Renal pelvis (tissue), 3 donors: ENCODE measurements around the gene MAPKAPK5. TPM values are rescaled to one million over a fixed set of nuclear protein-coding genes. Genes with fewer than 3 reads are reported as not detected.

Experiments used
- polyA plus RNA-seq, 3 donors: library from polyadenylated mRNA; unstranded; fragments of 120-200 nt; gene quantifications; one replicate each; pipeline ENCODE4 v1.2.1, GENCODE V29; 2013; ENCODE audit not compliant: insufficient read length in 3 of 3

Gene MAPKAPK5
- polyA plus RNA-seq, 3 donors = 45.4 to 62.6 (median 50.7) TPM

Other genes starting within 250 kb of the MAPKAPK5 start
- gene ATXN2, start 242.9 kb upstream of the MAPKAPK5 start, polyA plus RNA-seq = 10 to 100 TPM; 58.6 to 94.4 (median 78.1) TPM
- 10 to 100 TPM; 17.6 to 18.9 (median 18.2) TPM for gene BRAP, start 156.3 kb upstream of the MAPKAPK5 start, polyA plus RNA-seq
- gene ACAD10, start 156.2 kb upstream of the MAPKAPK5 start, polyA plus RNA-seq = 10 to 100 TPM; 31.8 to 53.2 (median 49.8) TPM
- 100 to 1,000 TPM in 2 of 3 donors, 10 to 100 TPM in 1; 93.8 to 117 (median 109) TPM for gene ALDH2, start 75.3 kb upstream of the MAPKAPK5 start, polyA plus RNA-seq
- 10 to 100 TPM; 29.3 to 36.8 (median 29.3) TPM for gene TMEM116, start 170.9 kb downstream of the MAPKAPK5 start, polyA plus RNA-seq
- 100 to 1,000 TPM; 147 to 180 (median 173) TPM for gene ERP29, start 171.2 kb downstream of the MAPKAPK5 start, polyA plus RNA-seq